Thyroid gland (tissue), 4 donors: ENCODE measurements around the gene TRIM26.

Experiments used
- POLR2A ChIP-seq, 2 donors: fragments of 450-650 bp; IDR thresholded peaks; one replicate each; pipeline ENCODE4 v1.6.1; 2017; ENCODE audit warnings: antibody characterized with exemption in 2 of 2, mild to moderate bottlenecking in 2 of 2, moderate library complexity in 1 of 2
- TF ChIP-seq, protein P1 (sequence below), 6 experiments: fragments of 200-600 bp in 3 of 6; fragments of 450-650 bp in 3 of 6; sonication (generic) in 3 of 6; IDR thresholded peaks; one replicate each; pipeline ENCODE4 v1.5.1; 2016 to 2019; ENCODE audit warnings: antibody characterized with exemption in 6 of 6, mild to moderate bottlenecking in 2 of 6, inconsistent platforms in 1 of 6, moderate library complexity in 1 of 6

DNA sequence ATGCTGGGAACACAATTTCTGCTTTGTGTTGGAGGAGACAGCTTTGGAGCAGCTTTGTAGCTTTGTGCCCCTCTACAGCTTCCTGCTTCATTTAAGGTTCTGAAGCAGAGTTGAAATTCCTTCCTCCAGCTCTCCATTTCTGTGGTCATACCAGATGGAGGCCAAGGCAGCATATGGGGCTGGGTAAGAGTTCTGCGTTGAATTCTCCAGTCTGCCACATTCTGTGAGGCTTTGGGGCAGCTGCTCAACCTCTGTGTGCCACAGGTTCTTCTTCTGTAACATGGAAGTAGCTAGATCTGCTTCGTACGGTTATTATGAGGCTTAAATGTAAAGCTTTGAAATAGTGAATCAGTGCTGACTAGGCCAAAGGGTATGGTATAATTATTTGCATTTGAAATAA lies 2.9 kb upstream of the TRIM26 start:
- TF ChIP-seq, protein P1, sequence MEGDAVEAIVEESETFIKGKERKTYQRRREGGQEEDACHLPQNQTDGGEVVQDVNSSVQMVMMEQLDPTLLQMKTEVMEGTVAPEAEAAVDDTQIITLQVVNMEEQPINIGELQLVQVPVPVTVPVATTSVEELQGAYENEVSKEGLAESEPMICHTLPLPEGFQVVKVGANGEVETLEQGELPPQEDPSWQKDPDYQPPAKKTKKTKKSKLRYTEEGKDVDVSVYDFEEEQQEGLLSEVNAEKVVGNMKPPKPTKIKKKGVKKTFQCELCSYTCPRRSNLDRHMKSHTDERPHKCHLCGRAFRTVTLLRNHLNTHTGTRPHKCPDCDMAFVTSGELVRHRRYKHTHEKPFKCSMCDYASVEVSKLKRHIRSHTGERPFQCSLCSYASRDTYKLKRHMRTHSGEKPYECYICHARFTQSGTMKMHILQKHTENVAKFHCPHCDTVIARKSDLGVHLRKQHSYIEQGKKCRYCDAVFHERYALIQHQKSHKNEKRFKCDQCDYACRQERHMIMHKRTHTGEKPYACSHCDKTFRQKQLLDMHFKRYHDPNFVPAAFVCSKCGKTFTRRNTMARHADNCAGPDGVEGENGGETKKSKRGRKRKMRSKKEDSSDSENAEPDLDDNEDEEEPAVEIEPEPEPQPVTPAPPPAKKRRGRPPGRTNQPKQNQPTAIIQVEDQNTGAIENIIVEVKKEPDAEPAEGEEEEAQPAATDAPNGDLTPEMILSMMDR (IDR thresholded peaks at IDR 0.05), result no peak
- no peak for TF ChIP-seq POLR2A (IDR thresholded peaks at IDR 0.05)
